Osteoblast (primary cell): Measurements from ENCODE around the gene MAZ. TPM values are rescaled to one million over a fixed set of nuclear protein-coding genes. Genes with fewer than 3 reads are reported as not detected.

Experiments used
- DNase-seq: peaks from one replicate; pipeline ENCODE4 v3.0.0; 2011; ENCODE audit warnings: low spot score, mixed read lengths; ENCODE audit not compliant: insufficient read length; ENCODE audit errors: missing footprints
- H2AFZ ChIP-seq: 2 replicates; pipeline ENCODE4 v1.6.0; 2011; ENCODE audit warnings: mild to moderate bottlenecking, low read length
- H3K27ac ChIP-seq: 2 replicates; pipeline ENCODE4 v1.5.1; 2011; ENCODE audit warnings: mild to moderate bottlenecking, low read depth, low read length, moderate library complexity
- H3K27me3 ChIP-seq: 2 replicates; pipeline ENCODE4 v1.6.0; 2012; ENCODE audit warnings: mild to moderate bottlenecking, control low read depth, inconsistent platforms, low read length, moderate library complexity; ENCODE audit not compliant: insufficient read depth
- H3K36me3 ChIP-seq: 2 replicates; pipeline ENCODE4 v1.5.1; 2011; ENCODE audit warnings: mild to moderate bottlenecking, low read length, control low read depth, moderate library complexity; ENCODE audit not compliant: insufficient read depth
- H3K4me1 ChIP-seq: 2 replicates; pipeline ENCODE4 v1.5.1; 2011; ENCODE audit warnings: mild to moderate bottlenecking, low read length, control low read depth, moderate library complexity; ENCODE audit not compliant: insufficient read depth
- H3K4me2 ChIP-seq: 2 replicates; pipeline ENCODE4 v1.6.0; 2011; ENCODE audit warnings: mild to moderate bottlenecking, low read length; ENCODE audit not compliant: insufficient read depth
- H3K4me3 ChIP-seq: fragments of 200-600 bp; sonication (generic); 3 replicates; pipeline ENCODE4 v1.5.1; 2012; ENCODE audit warnings: mild to moderate bottlenecking, low read length, inconsistent platforms; ENCODE audit not compliant: insufficient read depth
- H3K79me2 ChIP-seq: 2 replicates; pipeline ENCODE4 v1.6.0; 2012; ENCODE audit warnings: mild to moderate bottlenecking, low read length, control low read depth, inconsistent platforms; ENCODE audit not compliant: insufficient read depth
- H3K9me3 ChIP-seq: 2 replicates; pipeline ENCODE4 v1.5.1; 2011; ENCODE audit warnings: low read depth, low read length, control low read depth
- H4K20me1 ChIP-seq: 2 replicates; pipeline ENCODE4 v1.6.0; 2012; ENCODE audit warnings: mild to moderate bottlenecking, low read length, control low read depth; ENCODE audit not compliant: insufficient read depth
- CTCF ChIP-seq: IDR thresholded peaks from 2 replicates; pipeline ENCODE4 v1.5.1; 2011; ENCODE audit warnings: mild to moderate bottlenecking, low read depth, low read length, moderate library complexity; ENCODE audit errors: extremely low read depth
- small RNA-seq: library from RNA; depleted of rRNA; stranded (forward); fragments of <200 nt; gene quantifications from one replicate; pipeline ENCODE3, GENCODE V24; 2012
- total RNA-seq: library from RNA; depleted of rRNA; stranded (reverse); fragments of >200 nt; gene quantifications from 2 replicates; pipeline ENCODE4 v1.2.3, GENCODE V29; 2012

The MAZ gene
- total RNA-seq, 1 donor = 267 TPM

- Histone ChIP-seq H4K20me1 (peaks cover 6% of the 10 kb centered on the region), H2AFZ (no peak overlapping the region), H3K79me2 (peaks cover 21% of the 10 kb centered on the region), H3K4me3 (no peak overlapping the region), H3K4me2 (no peak overlapping the region), H3K27me3 (no peaks in the 10 kb centered on the region), H3K4me1 (peaks cover 27% of the 10 kb centered on the region), H3K36me3 (peaks cover 18% of the 10 kb centered on the region), H3K27ac (no peak overlapping the region), H3K9me3 (no peaks in the 10 kb centered on the region)
- no peak for TF ChIP-seq CTCF
- DNase-seq = peak; percentile 69
Observed at GRCh38 chr16:29858149-29858849, 52.0 kb downstream of the MAZ start.

DNA sequence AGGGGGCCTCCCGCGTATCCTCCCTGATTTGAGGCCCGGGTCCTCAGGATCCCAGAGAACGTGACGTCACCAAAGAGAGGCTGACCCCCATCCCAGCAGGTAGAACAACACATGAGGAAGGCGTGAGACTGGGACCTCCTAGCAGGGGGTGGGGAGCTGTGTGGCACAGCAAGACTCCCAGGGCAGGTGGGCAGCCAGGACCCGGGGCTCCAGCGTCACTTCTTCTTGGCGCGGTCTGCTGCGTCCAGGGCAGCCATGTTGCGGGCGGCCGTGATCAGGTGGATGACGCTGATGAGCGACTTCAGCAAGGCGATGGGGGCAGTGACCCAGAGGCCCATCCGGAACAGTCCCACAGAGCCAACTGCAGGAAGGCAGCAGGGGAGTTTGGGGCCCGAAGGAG is 52.6 kb downstream of the MAZ start:
- Histone ChIP-seq H3K4me2 (no peak overlapping the region), H2AFZ (no peak overlapping the region), H3K4me3 (no peak overlapping the region)

GRCh38 chr16:29860218-29860617 is 53.9 kb downstream of the MAZ start:
- Histone ChIP-seq H2AFZ (no peak overlapping the region), H4K20me1 (peaks cover 6% of the 10 kb centered on the region), H3K27me3 (no peaks in the 10 kb centered on the region), H3K4me1 (peaks cover 31% of the 10 kb centered on the region), H3K36me3 (peaks cover 18% of the 10 kb centered on the region), H3K4me3 (no peak overlapping the region), H3K9me3 (no peaks in the 10 kb centered on the region), H3K27ac (no peak overlapping the region), H3K4me2 (no peak overlapping the region), H3K79me2 (peaks cover 21% of the 10 kb centered on the region)
- DNase-seq = peak; percentile 62
- TF ChIP-seq CTCF = no peak

More for the DNA sequence above, 52.6 kb downstream of the MAZ start:
- Histone ChIP-seq H3K9me3 (no peaks in the 10 kb centered on the region), H3K27ac (no peak overlapping the region), H3K36me3 (peaks cover 18% of the 10 kb centered on the region), H3K27me3 (no peaks in the 10 kb centered on the region), H4K20me1 (peaks cover 6% of the 10 kb centered on the region), H3K4me1 (peaks cover 31% of the 10 kb centered on the region), H3K79me2 (peaks cover 21% of the 10 kb centered on the region)
- no peak for TF ChIP-seq CTCF
- peak; percentile 8 for DNase-seq

Small RNA genes lying within 50 kb of the gene (small RNA-seq; reads per million reads assigned to genes)
- gene AC009133.6 (not detected), gene AC120114.4 (not detected)

Other genes with a start within 250 kb of the MAZ start
- under 0.01 TPM in 1 of 2 replicates, not detected in the other for gene SPN, start 143.3 kb upstream of the MAZ start, total RNA-seq
- 18.0 and 19.5 TPM in 2 replicates for gene QPRT, start 127.3 kb upstream of the MAZ start, total RNA-seq
- 0.59 and 0.72 TPM in 2 replicates for gene C16orf54, start 60.5 kb upstream of the MAZ start, total RNA-seq
- not detected in 2 replicates for gene ZG16, start 28.3 kb upstream of the MAZ start, total RNA-seq
- gene KIF22, start 15.8 kb upstream of the MAZ start, total RNA-seq = 8.3 and 12.4 TPM in 2 replicates
- gene PRRT2, start 5.7 kb downstream of the MAZ start, total RNA-seq = 1.4 and 4.1 TPM in 2 replicates
- 16.8 and 19.9 TPM in 2 replicates for gene PAGR1, start 9.6 kb downstream of the MAZ start, total RNA-seq
- gene MVP, start 13.9 kb downstream of the MAZ start, total RNA-seq = 273 and 274 TPM in 2 replicates
- 105 and 107 TPM in 2 replicates for gene CDIPT, start 56.7 kb downstream of the MAZ start, total RNA-seq
- gene SEZ6L2, start 93.0 kb downstream of the MAZ start, total RNA-seq = 1.5 and 2.9 TPM in 2 replicates
- 0.88 and 1.8 TPM in 2 replicates for gene ASPHD1, start 94.0 kb downstream of the MAZ start, total RNA-seq
- 8.5 and 11.9 TPM in 2 replicates for gene KCTD13, start 119.7 kb downstream of the MAZ start, total RNA-seq
- 74.3 and 84.0 TPM in 2 replicates for gene TMEM219, start 155.6 kb downstream of the MAZ start, total RNA-seq
- 37.1 and 39.1 TPM in 2 replicates for gene TAOK2, start 167.3 kb downstream of the MAZ start, total RNA-seq
- gene HIRIP3, start 189.1 kb downstream of the MAZ start, total RNA-seq = 3.5 and 5.8 TPM in 2 replicates
- gene INO80E, start 189.7 kb downstream of the MAZ start, total RNA-seq = 14.5 and 16.8 TPM in 2 replicates
- gene DOC2A, start 204.5 kb downstream of the MAZ start, total RNA-seq = not detected in 2 replicates
- not detected in 2 replicates for gene C16orf92, start 216.7 kb downstream of the MAZ start, total RNA-seq
- 0.36 TPM in 1 of 2 replicates, not detected in the other for gene TLCD3B, start 224.7 kb downstream of the MAZ start, total RNA-seq